H1 (cell line): ENCODE results near the gene NRIP2. TPM values are rescaled to one million over a fixed set of nuclear protein-coding genes. Genes with fewer than 3 reads are reported as not detected.

Source experiments
- CTCF ChIA-PET: fragments of 300-600 bp; sonication (Branson Sonifier 250); formaldehyde crosslinking; loops from one replicate; lab custom pipeline; 2021; ENCODE audit not compliant: partially characterized antibody; lab: Charles Lee
- POLR2A ChIA-PET: fragments of 300-600 bp; sonication (Branson Sonifier 250); formaldehyde crosslinking; loops from one replicate; lab custom pipeline; 2021; ENCODE audit warnings: inconsistent platforms; ENCODE audit not compliant: partially characterized antibody; lab: Charles Lee
- DNase-seq, 2 experiments: peaks; one replicate each; pipeline versions ENCODE4 v3.0.0 to v3.0.0-alpha.2; 2010 to 2022; ENCODE audit warnings: low spot score in 2 of 2, low read depth in 1 of 2, mixed read lengths in 1 of 2
- FAIRE-seq: peaks from 2 replicates; lab custom pipeline; 2011; peaks lifted over from hg19 to GRCh38; lab: Jason Lieb, UNC
- H2AFZ ChIP-seq: 2 replicates; pipeline ENCODE4 v1.8.1; 2012; ENCODE audit warnings: low read length, inconsistent platforms
- H2AK5ac ChIP-seq: 2 replicates; pipeline ENCODE4 v1.6.1; 2013; ENCODE audit warnings: low read depth, low read length
- H2BK120ac ChIP-seq: replicated peaks from 2 replicates; pipeline ENCODE3; 2013; ENCODE audit warnings: low read depth, low read length, inconsistent platforms
- H2BK12ac ChIP-seq: 2 replicates; pipeline ENCODE4 v1.6.1; 2013; ENCODE audit warnings: low read depth, low read length
- H2BK15ac ChIP-seq: 2 replicates; pipeline ENCODE4 v1.6.1; 2013; ENCODE audit warnings: low read length
- H2BK20ac ChIP-seq: 2 replicates; pipeline ENCODE4 v1.6.1; 2013; ENCODE audit warnings: low read length
- H2BK5ac ChIP-seq: 2 replicates; pipeline ENCODE4 v1.6.1; 2013; ENCODE audit warnings: low read depth, low read length
- H3K14ac ChIP-seq: 2 replicates; pipeline ENCODE4 v1.6.1; 2013; ENCODE audit warnings: inconsistent platforms; ENCODE audit not compliant: insufficient read length
- H3K18ac ChIP-seq: 2 replicates; pipeline ENCODE4 v1.6.1; 2013; ENCODE audit warnings: low read length; ENCODE audit errors: extremely low read depth
- H3K23ac ChIP-seq: 2 replicates; pipeline ENCODE4 v1.6.1; 2013; ENCODE audit warnings: inconsistent platforms; ENCODE audit not compliant: insufficient read length
- H3K23me2 ChIP-seq: 2 replicates; pipeline ENCODE4 v1.6.1; 2013; ENCODE audit warnings: low read depth, low read length
- H3K27ac ChIP-seq: 2 replicates; pipeline ENCODE4 v1.6.1; 2011; ENCODE audit warnings: low read depth, low read length, inconsistent platforms
- H3K27me3 ChIP-seq, 4 experiments: replicated peaks in 1 of 4; 1 replicate in 1 of 4; 2 replicates in 3 of 4; pipeline versions ENCODE4 v1.6.1 to v1.8.1; 2011 to 2013; ENCODE audit warnings: low read length in 3 of 4, mild to moderate bottlenecking in 3 of 4, inconsistent platforms in 2 of 4, mixed read lengths in 2 of 4, moderate library complexity in 1 of 4; ENCODE audit not compliant: control insufficient read depth in 3 of 4, insufficient read depth in 3 of 4; ENCODE audit errors: extremely low read depth in 1 of 4
- H3K36me3 ChIP-seq, 4 experiments: 2 replicates each; pipeline versions ENCODE4 v1.6.1 to v1.8.1; 2011 to 2013; ENCODE audit warnings: mild to moderate bottlenecking in 4 of 4, low read length in 3 of 4, moderate library complexity in 2 of 4, control low read depth in 1 of 4, inconsistent platforms in 1 of 4; ENCODE audit not compliant: insufficient read depth in 4 of 4, control insufficient read depth in 2 of 4
- H3K4ac ChIP-seq: replicated peaks from 2 replicates; pipeline ENCODE3; 2013; ENCODE audit warnings: low read length, low read depth, mixed read lengths, inconsistent platforms; ENCODE audit not compliant: insufficient read length
- H3K4me1 ChIP-seq, 4 experiments: replicated peaks in 1 of 4; 1 replicate in 1 of 4; 2 replicates in 3 of 4; pipeline versions ENCODE4 v1.6.1 to v1.8.1; 2011 to 2013; ENCODE audit warnings: low read length in 3 of 4, inconsistent platforms in 2 of 4, mixed read lengths in 1 of 4; ENCODE audit not compliant: insufficient read depth in 4 of 4, control insufficient read depth in 3 of 4
- H3K4me2 ChIP-seq, 2 experiments: 2 replicates each; pipeline versions ENCODE4 v1.6.1 to v1.8.1; 2011 to 2013; ENCODE audit warnings: low read depth in 2 of 2, low read length in 2 of 2, control low read depth in 1 of 2, inconsistent platforms in 1 of 2, mild to moderate bottlenecking in 1 of 2; ENCODE audit not compliant: insufficient read depth in 1 of 2
- H3K4me3 ChIP-seq, 4 experiments: fragments of 200-600, 300-600 bp in 1 of 4; sonication (generic), shearing (Covaris generic), sonication (Bioruptor Twin) in 1 of 4; 2 replicates each; pipeline versions ENCODE4 v1.5.1 to v1.8.1; 2011 to 2016; ENCODE audit warnings: low read length in 4 of 4, low read depth in 3 of 4, control low read depth in 2 of 4, inconsistent platforms in 2 of 4, mild to moderate bottlenecking in 2 of 4, mixed read lengths in 1 of 4, moderate library complexity in 1 of 4; ENCODE audit not compliant: insufficient read depth in 2 of 4; ENCODE audit errors: extremely low read depth in 1 of 4
- H3K56ac ChIP-seq: replicated peaks from 2 replicates; pipeline ENCODE3; 2013; ENCODE audit warnings: low read depth, mild to moderate bottlenecking, mixed read lengths, low read length, inconsistent platforms; ENCODE audit not compliant: insufficient read length
- H3K79me1 ChIP-seq: 2 replicates; pipeline ENCODE4 v1.6.1; 2013; ENCODE audit warnings: low read depth, low read length, control low read depth
- H3K79me2 ChIP-seq, 2 experiments: 2 replicates each; pipeline versions ENCODE4 v1.6.1 to v1.8.1; 2012 to 2013; ENCODE audit warnings: low read length in 2 of 2, mild to moderate bottlenecking in 2 of 2, inconsistent platforms in 1 of 2; ENCODE audit not compliant: insufficient read depth in 2 of 2, control insufficient read depth in 1 of 2
- H3K9ac ChIP-seq, 4 experiments: replicated peaks in 1 of 4; 1 replicate in 1 of 4; 2 replicates in 3 of 4; pipeline versions ENCODE4 v1.6.1 to v1.8.1; 2011 to 2013; ENCODE audit warnings: low read depth in 3 of 4, low read length in 3 of 4, control low read depth in 2 of 4, mild to moderate bottlenecking in 2 of 4, moderate library complexity in 2 of 4, inconsistent platforms in 1 of 4; ENCODE audit errors: extremely low read depth in 1 of 4
- H3K9me3 ChIP-seq, 2 experiments: 2 replicates each; pipeline versions ENCODE4 v1.6.1 to v1.8.1; 2012 to 2013; ENCODE audit warnings: mild to moderate bottlenecking in 2 of 2, moderate library complexity in 2 of 2, control low read depth in 1 of 2, inconsistent platforms in 1 of 2, low read depth in 1 of 2, low read length in 1 of 2, mixed read lengths in 1 of 2; ENCODE audit not compliant: insufficient read depth in 2 of 2
- H4K20me1 ChIP-seq, 2 experiments: replicated peaks in 1 of 2; 2 replicates each; pipeline versions ENCODE3 to v1.8.1; 2011 to 2013; ENCODE audit warnings: inconsistent platforms in 2 of 2, low read length in 2 of 2, mild to moderate bottlenecking in 1 of 2; ENCODE audit not compliant: insufficient read depth in 2 of 2, control insufficient read depth in 1 of 2
- H4K5ac ChIP-seq: 2 replicates; pipeline ENCODE4 v1.6.1; 2013; ENCODE audit warnings: low read length, low read depth, mixed read lengths, inconsistent platforms; ENCODE audit not compliant: insufficient read length
- H4K8ac ChIP-seq: 2 replicates; pipeline ENCODE4 v1.8.0; 2013; ENCODE audit warnings: mild to moderate bottlenecking, moderate library complexity, low read length, inconsistent platforms; ENCODE audit not compliant: insufficient read depth; ENCODE audit errors: extremely low read depth
- H4K91ac ChIP-seq: replicated peaks from 2 replicates; pipeline ENCODE3; 2013; ENCODE audit warnings: low read length, mixed read lengths, inconsistent platforms; ENCODE audit not compliant: insufficient read length
- CTCF ChIP-seq, 3 experiments: IDR thresholded peaks; 1 replicate in 2 of 3; 2 replicates in 1 of 3; pipeline versions ENCODE4 v1.5.1 to v1.6.1; 2011; ENCODE audit warnings: low read length in 3 of 3, mild to moderate bottlenecking in 3 of 3, inconsistent platforms in 2 of 3, low read depth in 1 of 3, moderate library complexity in 1 of 3; ENCODE audit not compliant: insufficient read depth in 1 of 3; ENCODE audit errors: control extremely low read depth in 1 of 3
- RAD21 ChIP-seq, 2 experiments: IDR thresholded peaks in 1 of 2; conservative IDR thresholded peaks in 1 of 2; 2 replicates each; pipeline ENCODE4 v1.6.1; 2011; ENCODE audit warnings: low read depth in 2 of 2, low read length in 2 of 2, improper control_type of control experiment in 1 of 2, inconsistent platforms in 1 of 2, mild to moderate bottlenecking in 1 of 2, moderate library complexity in 1 of 2
- TEAD4 ChIP-seq: IDR thresholded peaks from 2 replicates; pipeline ENCODE4 v1.6.1; 2012; ENCODE audit warnings: low read depth, low read length, inconsistent platforms, mixed read lengths
- WGBS, 2 experiments: shearing (Covaris generic) in 1 of 2; methylation state at CpG; one replicate each; pipeline versions ENCODE4 v1.1.6 to v1.1.7; 2013 to 2015; ENCODE audit warnings: low lambda C conversion rate in 2 of 2, mixed read lengths in 2 of 2, inconsistent platforms in 1 of 2, low coverage in 1 of 2, missing lambda C conversion rate in 1 of 2; ENCODE audit not compliant: insufficient replicate concordance in 2 of 2, insufficient coverage in 1 of 2, insufficient read length in 1 of 2; ENCODE audit errors: extremely low coverage in 1 of 2, missing lambda C conversion rate in 1 of 2; 5-methylcytosine and 5-hydroxymethylcytosine counted together
- polyA plus RNA-seq, 7 experiments: library from polyadenylated mRNA; depleted of rRNA in 3 of 7; stranded (reverse) in 5 of 7; unstranded in 2 of 7; fragments of >200 nt in 5 of 7; fragments of 200-250 nt in 2 of 7; gene quantifications; 1 replicate in 5 of 7; 2 replicates in 1 of 7; 4 replicates in 1 of 7; pipeline versions ENCODE4 v1.2.1 to v1.2.3, GENCODE V29; 2011 to 2013; ENCODE audit warnings: missing spikeins in 2 of 7, mixed read lengths in 2 of 7
- total RNA-seq: library from RNA; stranded (reverse); fragmentation: NEBNext Ultra II Directional; extraction: Animal tissue kit (Norgen Biotek cat#: 25700); gene quantifications from 2 replicates; pipeline ENCODE4 v1.2.1, GENCODE V29; 2021

NRIP2 gene
- total and polyA plus RNA-seq, 2 of the 8 experiments (the other 6 are each of a cell fraction or from before 2014, with no cell fraction given), result 0.06 TPM; not detected in 1

- Histone ChIP-seq H3K4me2 (no peak overlapping the region), H3K36me3 (peaks cover 37 to 59% (median 50%) of the 10 kb centered on the region in 4 experiments), H2AK5ac (no peak overlapping the region), H2BK120ac (no peak overlapping the region), H3K56ac (no peak overlapping the region), H3K9ac (no peak overlapping the region), H3K79me1 (peaks cover 5% of the 10 kb centered on the region; the same call in 1 of the 2 replicates), H3K4me1 (peaks cover 2 to 5% (median 4%) of the 10 kb centered on the region in 4 experiments; a peak in 4 of 7 replicates), H2BK20ac (no peak overlapping the region), H4K5ac (no peak overlapping the region), H4K8ac (no peak overlapping the region), H2BK15ac (no peak overlapping the region), H3K9me3 (no peaks in the 10 kb centered on the region), H3K23me2 (peaks cover 11% of the 10 kb centered on the region; the same call in 1 of the 2 replicates), H3K27ac (no peak overlapping the region), H2BK5ac (no peak overlapping the region), H3K79me2 (peaks cover 0 to 25% of the 10 kb centered on the region in 2 experiments; a peak in 2 of 4 replicates), H4K91ac (no peak overlapping the region), H3K14ac (no peak overlapping the region), H3K4ac (no peak overlapping the region), H3K18ac (no peak overlapping the region), H3K27me3 (peaks cover 0 to 6% (median 4%) of the 10 kb centered on the region in 4 experiments; a peak in 6 of 7 replicates), H3K4me3 (no peak overlapping the region), H2AFZ (no peak overlapping the region), H2BK12ac (no peak overlapping the region), H3K23ac (no peak overlapping the region), H4K20me1 (peaks cover 14 to 22% of the 10 kb centered on the region in 2 experiments)
- POLR2A ChIA-PET, result interaction anchor here (1.6 to 5.0 kb wide), 3 partner anchors 14 to 166 kb away, joined by 4 to 54 read pairs (median 15); partner anchors contain the start of gene ITFG2
- WGBS, 2 experiments, result 92% methylated on average over 7 of the region's 7 CpGs; no CpG with 5 or more reads in 1 of the 2 experiments
- CTCF ChIA-PET, result interaction anchor here (0.6 to 1.3 kb wide), 5 partner anchors 9 to 116 kb away, joined by 3 to 5 read pairs (median 4); no protein-coding TSS in a partner anchor
- DNase-seq (no peak), FAIRE-seq (no peak)
- TF ChIP-seq RAD21 (IDR thresholded peaks at IDR 0.05 in 1 of 2, conservative IDR thresholded peaks at IDR 0.05 in 1 of 2; ENCODE audit: low read depth in 2 of 2, low read length in 2 of 2), result 0 out of 4 replicates have a peak, but pooled peaks of 1 of the 2 experiments have one; percentile 1
- no peak for TF ChIP-seq TEAD4
- TF ChIP-seq CTCF (IDR thresholded peaks at IDR 0.05; ENCODE audit: control extremely low read depth in 1 of 3, insufficient read depth in 1 of 3, low read depth in 1 of 3, low read length in 3 of 3), result peak in 2 of 3 experiments; percentile 19 to 21; a peak in 3 of 4 replicates
Measured at GRCh38 chr12:2797721-2798418, 37.0 kb downstream of the NRIP2 start.
